GM18505 (cell line): ENCODE measurements around the gene SYCE3.
"Not testable (repeated sequence)": the region's sequence is repeated elsewhere in the genome, so short reads cannot be mapped to it uniquely, and the experiment has no call there.

Experiments used
- ATAC-seq: cut with Tn5 transposase; IDR thresholded peaks from one replicate; pipeline ENCODE4 v1.9.1; 2021; ENCODE audit not compliant: unreplicated experiment
- POLR2A ChIP-seq: IDR thresholded peaks from 4 replicates; pipeline ENCODE4 v1.6.1; 2011; ENCODE audit warnings: borderline replicate concordance; ENCODE audit not compliant: insufficient read depth, insufficient read length; ENCODE audit errors: extremely low read depth

Gene SYCE3

DNA sequence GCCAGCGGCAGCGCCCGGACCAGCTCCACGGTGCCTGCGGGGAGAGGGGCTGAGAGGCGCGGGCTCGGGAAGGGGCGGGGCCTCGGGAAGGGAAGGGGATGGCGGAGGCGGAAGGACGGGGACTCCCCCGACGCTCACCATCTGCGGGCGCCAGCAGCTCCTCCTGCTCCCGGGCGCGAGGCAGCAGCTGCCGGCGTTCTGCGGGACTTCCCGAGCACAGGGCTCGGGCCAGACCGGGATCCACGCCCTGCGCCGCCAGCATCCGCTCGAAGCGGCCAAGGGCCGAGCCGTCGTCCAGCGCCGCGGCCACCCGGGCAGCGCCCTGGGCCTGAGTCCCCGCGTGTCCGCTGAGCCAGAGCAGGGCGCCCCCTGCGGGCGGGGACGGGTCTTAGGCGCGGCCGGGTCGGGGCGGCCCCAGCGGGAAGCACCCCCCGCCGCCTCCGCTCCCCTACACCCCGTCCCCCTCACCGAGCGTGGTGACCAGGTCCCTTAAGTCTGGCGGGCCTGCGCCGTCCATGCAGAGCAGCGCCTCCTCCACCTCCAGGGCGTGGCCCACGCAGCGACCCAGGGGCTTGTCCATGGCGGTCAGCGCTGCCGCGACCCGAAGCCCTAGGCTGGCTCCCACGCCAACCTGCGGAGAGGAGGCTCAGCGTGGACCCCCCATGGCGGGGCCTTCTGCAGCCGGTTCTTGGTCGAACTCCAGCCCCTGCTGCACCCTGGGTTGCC, 36.4 kb downstream of the SYCE3 start:
- no peak for TF ChIP-seq POLR2A
- ATAC-seq: peak; percentile 32

DNA sequence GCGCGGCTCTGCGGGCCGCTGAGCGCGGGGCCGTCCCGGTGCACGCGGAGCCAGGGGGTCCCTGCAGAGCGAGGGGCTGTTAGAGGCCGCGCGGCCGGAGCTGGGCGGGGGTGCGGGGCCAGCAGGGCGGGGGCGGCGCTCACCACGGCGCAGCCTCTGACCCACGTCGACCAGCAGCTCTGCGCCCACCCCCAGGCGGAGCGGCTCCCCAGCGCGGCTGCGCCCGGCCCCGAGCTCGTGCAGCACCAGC, 36.9 kb downstream of the SYCE3 start:
- ATAC-seq: no peak

DNA sequence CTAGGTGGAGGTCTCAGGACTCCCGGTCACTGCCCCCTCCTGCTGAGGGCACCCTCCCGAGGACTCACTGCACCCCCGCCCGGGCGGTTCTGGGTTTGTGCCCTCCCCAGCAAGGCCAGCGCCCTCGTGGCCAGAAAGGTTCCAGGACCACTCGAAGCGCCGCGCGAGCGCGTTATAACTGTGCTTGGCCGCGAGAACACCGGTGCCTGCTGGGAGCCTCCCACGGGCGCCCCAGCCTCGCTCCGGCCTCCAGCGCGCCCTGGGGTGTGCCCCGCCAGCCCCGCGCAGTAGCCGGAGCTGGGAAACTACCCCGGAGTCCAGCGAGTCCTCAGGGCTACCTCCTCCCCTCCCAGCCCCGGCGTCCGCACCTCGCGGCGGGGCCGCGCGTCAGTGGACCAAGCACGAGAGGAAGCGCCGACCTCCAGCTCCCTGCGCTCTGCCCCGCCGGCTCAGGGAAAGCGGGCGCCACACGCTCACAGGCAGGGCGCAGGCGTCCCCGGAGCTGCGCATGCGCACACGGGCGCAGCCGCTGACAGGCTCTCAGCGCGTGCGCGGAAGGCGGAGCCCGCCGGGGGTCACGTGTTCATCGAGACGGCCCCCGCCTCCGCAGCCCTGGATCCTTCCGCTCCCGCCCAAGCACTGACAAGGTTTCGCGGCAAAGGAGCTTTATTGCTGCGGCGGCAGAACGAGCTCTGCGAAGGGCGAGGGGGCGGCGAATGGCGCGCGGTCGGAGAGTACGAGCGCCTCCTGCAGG, 37.4 kb downstream of the SYCE3 start, which contains the start of gene SCO2:
Gene SCO2, minus strand, starts transcription at position 495 of the 754 bp plus-strand sequence. CDS start 1,187 bp downstream, outside the sequence.
- ATAC-seq: peak; percentile 47
- TF ChIP-seq POLR2A: peak; percentile 84

More for the DNA sequence above, 36.9 kb downstream of the SYCE3 start:
- no peak for TF ChIP-seq POLR2A

DNA sequence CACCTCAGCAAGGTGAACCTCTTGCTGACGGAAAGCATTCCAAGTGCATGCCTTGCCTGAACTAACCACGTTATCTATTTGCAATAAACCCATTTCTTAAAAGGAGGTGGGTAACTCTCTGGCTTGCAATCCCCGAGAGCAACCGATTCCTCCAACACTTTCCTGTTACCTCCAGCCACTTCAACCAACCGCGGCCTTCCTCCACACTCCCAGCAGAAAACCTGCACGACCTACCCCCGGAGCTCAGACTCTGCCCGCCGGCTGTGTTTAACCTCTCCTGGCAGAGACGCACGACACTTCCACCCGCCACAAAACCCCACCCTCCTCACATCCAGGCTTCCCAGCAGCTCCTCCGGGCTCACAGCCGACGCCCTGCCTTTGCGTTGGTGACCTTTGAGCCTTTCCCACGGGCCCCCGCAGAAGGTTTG, 38.0 kb downstream of the SYCE3 start:
- ATAC-seq: no peak
- peak; percentile 4 for TF ChIP-seq POLR2A

DNA sequence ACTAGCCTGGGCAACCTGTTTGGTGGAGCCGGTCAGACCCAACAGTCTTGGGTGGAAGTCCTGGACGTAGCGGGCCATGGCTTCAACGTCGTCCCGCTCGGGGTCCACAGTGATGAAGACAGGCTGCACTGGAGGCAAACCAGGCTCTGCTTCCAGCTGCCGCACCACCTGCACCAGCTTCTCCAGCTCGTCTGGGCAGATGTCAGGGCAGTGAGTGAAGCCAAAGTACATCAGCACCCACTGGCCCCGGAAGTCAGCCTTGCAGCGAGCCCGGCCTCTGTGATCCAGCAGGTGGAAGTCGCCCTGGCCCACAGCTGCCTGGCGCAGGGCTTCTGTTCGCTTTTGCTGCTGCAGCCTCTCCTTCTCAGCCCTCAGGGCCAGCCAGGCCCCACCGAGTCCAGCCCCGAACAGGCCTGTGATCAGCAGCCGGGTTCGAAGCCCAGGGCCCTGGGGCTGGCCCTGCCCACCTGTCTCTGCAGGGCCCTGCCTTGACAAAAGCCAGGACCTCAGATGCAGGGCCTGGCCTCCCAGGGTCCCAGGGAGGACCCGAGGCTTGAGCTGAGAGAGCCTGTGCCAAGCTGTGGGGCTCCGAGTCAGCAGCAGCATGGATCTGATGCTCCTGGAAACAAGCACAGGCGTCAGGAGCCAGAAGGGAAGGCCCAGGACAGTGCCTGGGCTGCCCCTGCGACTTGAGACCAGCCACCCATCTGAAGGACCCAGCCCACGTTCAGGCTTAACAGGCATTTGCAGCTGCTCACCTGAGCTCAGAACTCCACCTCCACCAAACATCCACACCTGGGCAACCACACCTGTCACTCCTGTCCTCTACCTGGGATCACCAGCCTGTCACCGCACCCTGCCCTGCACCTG, 38.7 kb downstream of the SYCE3 start:
- no peak for TF ChIP-seq POLR2A
- no peak for ATAC-seq

DNA sequence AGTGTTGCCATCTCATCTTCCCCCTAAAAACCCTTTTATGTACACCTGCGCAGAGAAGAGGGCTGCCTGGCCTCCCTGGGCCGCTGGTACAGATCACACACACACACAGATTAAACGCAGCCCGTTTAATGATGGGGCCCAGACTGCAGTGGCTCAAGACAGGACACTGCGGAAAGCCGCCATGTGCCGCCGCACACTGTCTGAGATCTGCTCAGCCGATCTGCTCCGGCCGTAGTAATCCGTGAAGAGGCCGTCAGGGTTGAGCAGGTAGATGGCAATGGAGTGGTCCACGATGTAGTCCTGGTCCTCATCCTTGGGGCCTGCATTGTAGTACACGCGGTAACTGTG, 39.3 kb downstream of the SYCE3 start:
- no peak for TF ChIP-seq POLR2A
- ATAC-seq: no peak

DNA sequence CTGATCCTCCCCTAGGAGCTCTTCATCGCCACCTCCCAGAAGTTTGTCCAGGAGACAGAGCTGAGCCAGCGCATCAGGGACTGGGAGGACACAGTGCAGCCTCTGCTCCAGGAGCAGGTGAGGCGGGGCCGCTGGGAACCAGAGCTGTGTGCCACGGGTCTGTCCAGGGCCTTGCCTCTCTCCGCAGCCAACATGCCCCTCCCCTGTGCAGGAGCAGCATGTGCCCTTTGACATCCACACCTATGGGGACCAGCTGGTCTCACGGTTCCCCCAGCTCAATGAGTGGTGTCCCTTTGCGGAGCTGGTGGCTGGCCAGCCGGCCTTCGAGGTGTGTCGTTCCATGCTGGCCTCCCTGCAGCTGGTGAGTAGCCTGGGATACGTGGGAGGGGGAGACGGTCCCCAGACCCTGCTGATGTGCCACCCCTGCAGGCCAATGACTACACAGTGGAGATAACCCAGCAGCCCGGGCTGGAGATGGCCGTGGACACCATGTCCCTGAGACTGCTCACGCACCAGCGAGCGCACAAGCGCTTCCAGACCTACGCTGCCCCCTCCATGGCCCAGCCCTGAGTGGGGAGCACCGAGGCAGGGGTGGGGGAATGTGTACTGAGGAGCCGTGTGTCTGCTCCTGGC, 39.8 kb downstream of the SYCE3 start:
- no peak for TF ChIP-seq POLR2A
- ATAC-seq: no peak

DNA sequence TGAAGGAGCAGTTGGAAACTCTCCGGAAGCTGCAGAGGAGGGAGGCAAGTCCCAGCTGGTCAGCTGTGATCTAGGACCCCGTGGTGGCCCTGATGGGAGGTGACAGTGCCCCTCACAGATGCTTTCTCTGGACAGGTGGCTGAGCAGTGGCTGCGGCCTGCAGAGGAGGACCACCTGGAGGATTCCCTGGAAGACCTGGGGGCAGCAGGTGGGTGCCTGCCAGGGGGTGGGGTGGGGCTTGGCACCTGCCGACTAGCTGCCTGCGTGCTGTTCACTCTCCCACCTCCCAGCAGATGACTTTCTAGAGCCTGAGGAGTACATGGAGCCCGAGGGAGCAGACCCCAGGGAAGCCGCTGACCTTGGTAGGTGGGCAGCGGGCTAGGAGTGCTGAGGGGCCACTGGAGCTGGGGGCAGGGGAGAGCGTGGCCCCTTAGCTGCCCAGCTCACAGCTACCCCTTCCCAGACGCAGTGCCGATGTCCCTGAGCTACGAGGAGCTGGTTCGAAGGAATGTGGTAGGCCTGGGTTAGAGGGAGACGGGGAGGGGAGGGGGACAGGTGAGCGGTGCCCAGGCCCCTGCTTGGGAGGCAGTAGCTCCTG, 40.4 kb downstream of the SYCE3 start:
- TF ChIP-seq POLR2A: no peak
- ATAC-seq: no peak

DNA sequence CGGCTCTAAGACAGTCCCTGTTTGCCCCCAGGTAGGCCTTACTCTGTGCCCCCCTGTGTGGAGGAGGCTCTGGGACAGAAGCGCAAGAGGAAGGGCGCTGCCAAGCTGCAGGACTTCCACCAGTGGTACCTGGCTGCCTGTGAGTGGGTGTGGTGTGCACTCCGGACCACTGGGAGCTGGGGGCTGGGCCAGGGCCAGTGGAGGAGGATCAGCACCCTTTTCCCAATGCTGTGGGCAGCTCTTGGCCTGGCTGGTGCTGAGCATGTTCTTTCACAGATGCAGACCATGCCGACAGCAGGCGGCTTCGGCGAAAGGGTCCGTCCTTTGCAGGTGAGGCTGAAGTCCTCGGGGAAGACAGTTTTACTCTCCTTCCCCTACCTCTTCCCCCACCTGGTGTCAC, 41.0 kb downstream of the SYCE3 start:
- no peak for ATAC-seq
- no peak for TF ChIP-seq POLR2A

DNA sequence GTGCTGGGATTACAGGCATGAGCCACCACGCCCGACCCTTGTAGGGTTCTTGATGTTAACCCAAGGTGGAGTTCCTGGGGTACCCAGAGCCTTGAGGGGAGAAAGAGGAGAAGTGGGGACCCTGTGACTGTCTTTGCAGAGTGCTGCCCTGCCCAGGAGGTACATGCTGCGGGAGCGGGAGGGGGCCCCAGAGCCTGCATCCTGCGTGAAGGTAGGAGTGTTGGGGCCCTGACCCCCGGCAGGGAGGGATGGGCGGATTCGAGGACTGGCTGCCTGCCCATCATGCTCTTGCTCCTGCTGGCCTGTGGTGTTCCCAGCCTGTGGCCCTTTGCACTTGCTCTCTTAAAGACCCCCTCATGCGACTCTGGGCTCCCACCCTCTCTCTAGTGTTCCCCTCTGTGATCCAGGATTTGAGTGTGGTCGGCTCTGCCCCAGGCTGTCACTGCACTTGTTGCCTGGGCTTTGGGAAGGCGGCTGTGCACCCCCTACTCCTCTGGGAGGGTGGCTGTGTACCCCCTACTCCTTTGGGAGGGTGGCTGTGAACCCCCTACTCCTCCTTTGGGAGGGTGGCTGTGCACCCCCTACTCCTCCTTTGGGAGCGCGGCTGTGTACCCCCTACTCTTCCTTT, 41.8 kb downstream of the SYCE3 start:
- no peak for TF ChIP-seq POLR2A
- no peak for ATAC-seq

DNA sequence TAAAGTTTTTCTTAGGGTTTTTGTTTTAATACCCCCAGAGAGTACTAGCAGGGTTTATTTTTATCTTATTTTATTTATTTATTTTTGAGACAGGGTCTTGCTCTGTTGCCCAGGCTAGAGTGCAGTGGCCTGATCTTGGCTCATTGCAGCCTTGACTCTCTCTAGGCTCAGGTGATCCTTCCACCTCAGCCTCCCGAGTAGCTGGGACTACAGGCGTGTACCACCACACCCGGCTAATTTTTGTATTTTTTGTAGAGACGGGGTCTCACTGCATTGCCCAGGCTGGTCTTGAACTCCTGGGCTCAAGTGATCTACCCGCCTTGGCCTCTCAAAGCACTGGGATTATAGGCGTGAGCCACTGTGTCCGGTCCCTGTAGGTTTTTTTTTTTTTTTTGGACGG, 42.5 kb downstream of the SYCE3 start:
- not testable (repeated sequence) for ATAC-seq

DNA sequence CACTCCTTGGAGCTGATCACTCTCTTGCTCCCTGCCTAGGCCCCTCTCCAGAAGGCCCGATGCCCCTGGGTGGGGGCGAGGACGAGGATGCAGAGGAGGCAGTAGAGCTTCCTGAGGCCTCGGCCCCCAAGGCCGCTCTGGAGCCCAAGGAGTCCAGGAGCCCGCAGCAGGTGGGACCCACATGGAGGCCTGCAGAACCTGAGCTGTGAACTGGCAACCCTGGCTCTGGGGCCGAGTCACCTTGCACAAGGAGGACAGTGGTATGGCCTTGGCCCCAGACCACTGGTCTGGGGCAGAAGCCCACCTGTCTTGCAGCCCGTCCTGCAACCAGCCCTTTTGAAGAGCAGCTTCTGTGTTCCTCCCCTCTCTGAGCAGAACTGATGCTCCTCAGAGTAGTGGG, 43.6 kb downstream of the SYCE3 start:
- no peak for ATAC-seq
- no peak for TF ChIP-seq POLR2A
